ENCODE measurements around the gene MINDY4.

GRCh38 chr7:30934732-30935568 is 163.7 kb downstream of the MINDY4 start:
- TF ChIP-seq CTCF (conservative IDR thresholded peaks at IDR 0.05; ENCODE audit: low read depth, low read length) (no peak), EZH2phosphoT487 (IDR thresholded peaks at IDR 0.05; ENCODE audit: borderline replicate concordance, low read length) (no peak)

Measured in PC-3 (cell line).